ENCODE results near the gene SPOCD1. TPM values are rescaled to one million over a fixed set of nuclear protein-coding genes. Genes with fewer than 3 reads are reported as not detected.

The SPOCD1 gene
- total and polyA plus RNA-seq, 10 donors, result 0.74 to 5.0 (median 3.0) TPM

DNA sequence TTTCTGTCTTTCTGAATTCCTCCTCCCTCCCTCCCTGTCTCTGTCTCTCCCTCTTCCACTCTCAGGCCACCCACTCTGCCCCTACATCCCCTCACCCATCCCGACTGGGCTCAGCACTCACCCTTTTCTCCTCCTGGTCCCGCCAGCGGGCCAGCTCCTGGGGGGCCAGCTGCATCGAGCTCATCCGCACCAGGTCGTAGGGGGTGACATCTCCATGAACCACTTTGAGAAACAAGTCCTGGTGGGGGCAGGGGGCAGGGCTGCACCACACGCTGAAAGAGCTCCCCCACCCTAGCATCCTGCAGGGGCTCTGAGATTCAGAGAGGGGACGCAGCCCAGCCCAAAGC lies 17.8 kb downstream of the SPOCD1 start:
- Histone ChIP-seq H3K9me3 (no peaks in the 10 kb centered on the region), H3K27me3 (replicated peaks in 1 of 7) (peaks cover 0 to 12% (median 0%) of the 10 kb centered on the region in 7 donors), H3K4me1 (peaks cover 3 to 48% (median 22%) of the 10 kb centered on the region in 6 donors), H3K36me3 (no peaks in the 10 kb centered on the region), H3K27ac (no peak overlapping the region), H3K4me3 (no peak overlapping the region)
- 83 to 86% (median 84%) methylated on average over 6 to 8 of the region's 8 CpGs for WGBS, 5 donors
- TF ChIP-seq, protein P1, sequence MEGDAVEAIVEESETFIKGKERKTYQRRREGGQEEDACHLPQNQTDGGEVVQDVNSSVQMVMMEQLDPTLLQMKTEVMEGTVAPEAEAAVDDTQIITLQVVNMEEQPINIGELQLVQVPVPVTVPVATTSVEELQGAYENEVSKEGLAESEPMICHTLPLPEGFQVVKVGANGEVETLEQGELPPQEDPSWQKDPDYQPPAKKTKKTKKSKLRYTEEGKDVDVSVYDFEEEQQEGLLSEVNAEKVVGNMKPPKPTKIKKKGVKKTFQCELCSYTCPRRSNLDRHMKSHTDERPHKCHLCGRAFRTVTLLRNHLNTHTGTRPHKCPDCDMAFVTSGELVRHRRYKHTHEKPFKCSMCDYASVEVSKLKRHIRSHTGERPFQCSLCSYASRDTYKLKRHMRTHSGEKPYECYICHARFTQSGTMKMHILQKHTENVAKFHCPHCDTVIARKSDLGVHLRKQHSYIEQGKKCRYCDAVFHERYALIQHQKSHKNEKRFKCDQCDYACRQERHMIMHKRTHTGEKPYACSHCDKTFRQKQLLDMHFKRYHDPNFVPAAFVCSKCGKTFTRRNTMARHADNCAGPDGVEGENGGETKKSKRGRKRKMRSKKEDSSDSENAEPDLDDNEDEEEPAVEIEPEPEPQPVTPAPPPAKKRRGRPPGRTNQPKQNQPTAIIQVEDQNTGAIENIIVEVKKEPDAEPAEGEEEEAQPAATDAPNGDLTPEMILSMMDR (IDR thresholded peaks at IDR 0.05 in 8 of 11, conservative IDR thresholded peaks at IDR 0.05 in 3 of 11), result no peak
- TF ChIP-seq POLR2A (IDR thresholded peaks at IDR 0.05) (no peak), POLR2AphosphoS5 (IDR thresholded peaks at IDR 0.05) (no peak)
- intact Hi-C loops (cut with DNase I; ENCODE audit: low total_unique reads), result loop anchor here (10.0 kb wide), 1 partner anchor 223 kb away; the partner anchor contains the start of gene TINAGL1
- peak; percentile 63 for DNase-seq

DNA sequence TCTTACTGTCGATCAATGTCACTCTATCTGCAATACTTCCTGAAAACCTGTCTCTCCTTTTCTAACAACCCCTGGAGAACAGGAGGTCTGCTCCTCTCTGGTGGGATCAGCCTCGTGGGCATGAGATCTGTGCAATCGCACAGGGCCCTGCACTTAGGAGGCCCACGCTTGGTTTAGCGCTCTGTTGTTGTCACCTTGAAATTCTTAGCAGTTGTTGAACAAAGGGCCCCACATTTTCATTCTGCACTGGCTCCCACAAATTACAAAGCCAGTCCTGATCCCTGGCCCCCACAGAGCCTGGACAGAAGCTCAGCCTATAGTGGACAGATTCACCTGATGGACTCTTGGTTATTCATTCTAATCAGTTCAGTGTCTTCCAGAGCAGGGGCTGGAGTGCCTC lies 18.6 kb downstream of the SPOCD1 start:
- intact Hi-C loops (cut with DNase I; ENCODE audit: low total_unique reads), result loop anchor here (10.0 kb wide), 1 partner anchor 222 kb away; the partner anchor contains the start of gene TINAGL1
- Histone ChIP-seq H3K27me3 (replicated peaks in 1 of 7) (peaks cover 0 to 15% (median 0%) of the 10 kb centered on the region in 7 donors), H3K27ac (no peak overlapping the region), H3K36me3 (no peaks in the 10 kb centered on the region), H3K4me3 (no peak overlapping the region), H3K9me3 (no peaks in the 10 kb centered on the region), H3K4me1 (peaks cover 2 to 39% (median 21%) of the 10 kb centered on the region in 6 donors)
- DNase-seq, result no peak
- TF ChIP-seq POLR2AphosphoS5 (IDR thresholded peaks at IDR 0.05) (no peak), POLR2A (IDR thresholded peaks at IDR 0.05) (no peak)
- TF ChIP-seq, protein P1 (IDR thresholded peaks at IDR 0.05 in 8 of 11, conservative IDR thresholded peaks at IDR 0.05 in 3 of 11), result no peak
- WGBS, 5 donors, result 78 to 92% (median 87%) methylated on average over 5 of the region's 5 CpGs

DNA sequence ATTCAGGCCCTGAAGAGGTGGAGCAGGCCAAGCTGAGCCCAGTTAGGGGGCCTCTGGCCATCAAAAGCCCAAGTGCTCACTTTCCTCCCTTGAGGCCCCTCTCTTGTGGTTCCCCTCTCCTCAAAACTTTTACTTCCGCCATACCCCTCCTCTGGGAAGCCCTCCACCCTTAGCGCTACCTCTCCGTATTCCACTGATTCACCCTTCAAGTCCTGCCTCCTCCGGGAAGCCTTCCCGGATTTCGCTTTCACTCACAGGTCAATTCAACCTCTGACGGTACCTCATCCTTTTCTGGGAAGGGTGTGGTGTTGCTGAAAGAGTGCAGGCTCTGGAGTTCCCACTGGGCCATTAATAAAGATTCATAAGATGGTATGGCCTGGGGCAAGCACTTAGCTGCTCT lies 19.1 kb downstream of the SPOCD1 start:
- H3K4me1 ChIP-seq, result peaks cover 0 to 36% (median 18%) of the 10 kb centered on the region in 6 donors

More for the DNA sequence above, 19.1 kb downstream of the SPOCD1 start:
- H3K27me3 ChIP-seq (replicated peaks in 1 of 7), result peaks cover 0 to 16% (median 0%) of the 10 kb centered on the region in 7 donors
- no peak overlapping the region for H3K27ac ChIP-seq
- no peak overlapping the region for H3K4me3 ChIP-seq
- H3K36me3 ChIP-seq, result no peaks in the 10 kb centered on the region
- no peak for TF ChIP-seq POLR2AphosphoS5 (IDR thresholded peaks at IDR 0.05)
- TF ChIP-seq, protein P1 (IDR thresholded peaks at IDR 0.05 in 8 of 11, conservative IDR thresholded peaks at IDR 0.05 in 3 of 11), result no peak
- no peak for TF ChIP-seq POLR2A (IDR thresholded peaks at IDR 0.05)
- intact Hi-C loops (cut with DNase I; ENCODE audit: low total_unique reads), result loop anchor here (10.0 kb wide), 1 partner anchor 222 kb away; the partner anchor contains the start of gene TINAGL1
- no peak for DNase-seq
- WGBS, 5 donors, result 86 to 97% (median 93%) methylated on average over 7 of the region's 7 CpGs
- H3K9me3 ChIP-seq, result no peaks in the 10 kb centered on the region

Measured in spleen (tissue), 11 donors.